Omental fat pad (tissue), 4 donors: ENCODE measurements around the gene ATP5F1D. TPM values are rescaled to one million over a fixed set of nuclear protein-coding genes. Genes with fewer than 3 reads are reported as not detected.

ENCODE experiments used
- ATAC-seq: fragments of 150-250 bp; one replicate; pipeline ENCODE4 v1.9.1; 2016; ENCODE audit warnings: mild to moderate bottlenecking, moderate library complexity; ENCODE audit not compliant: low FRiP score
- DNase-seq: peaks from one replicate; pipeline ENCODE4 v3.0.0-alpha.2; 2019; ENCODE audit warnings: low spot score
- CTCF ChIP-seq, 3 donors: fragments of 450-650 bp; IDR thresholded peaks; one replicate each; pipeline ENCODE4 v1.5.1; 2016 to 2017; ENCODE audit warnings: antibody characterized with exemption in 3 of 3, mild to moderate bottlenecking in 3 of 3, moderate library complexity in 2 of 3
- total RNA-seq, 4 donors: library from RNA; depleted of rRNA; stranded (reverse); fragments of >200 nt; gene quantifications; one replicate each; pipeline ENCODE4 v1.1.0, GENCODE V29; 2016

ATP5F1D gene
- total RNA-seq, 4 donors from 2014 or later: 46.4 to 76.0 (median 60.2) TPM

- no peak for DNase-seq
- no peak for TF ChIP-seq CTCF (IDR thresholded peaks at IDR 0.05)
- ATAC-seq: no peak
These were observed 5.7 kb upstream of the ATP5F1D start for GRCh38 chr19:1235625-1236538.

GRCh38 chr19:1236576-1236975 is 5.0 kb upstream of the ATP5F1D start:
- DNase-seq (no peak), ATAC-seq (no peak)
- TF ChIP-seq CTCF (IDR thresholded peaks at IDR 0.05): no peak

DNA sequence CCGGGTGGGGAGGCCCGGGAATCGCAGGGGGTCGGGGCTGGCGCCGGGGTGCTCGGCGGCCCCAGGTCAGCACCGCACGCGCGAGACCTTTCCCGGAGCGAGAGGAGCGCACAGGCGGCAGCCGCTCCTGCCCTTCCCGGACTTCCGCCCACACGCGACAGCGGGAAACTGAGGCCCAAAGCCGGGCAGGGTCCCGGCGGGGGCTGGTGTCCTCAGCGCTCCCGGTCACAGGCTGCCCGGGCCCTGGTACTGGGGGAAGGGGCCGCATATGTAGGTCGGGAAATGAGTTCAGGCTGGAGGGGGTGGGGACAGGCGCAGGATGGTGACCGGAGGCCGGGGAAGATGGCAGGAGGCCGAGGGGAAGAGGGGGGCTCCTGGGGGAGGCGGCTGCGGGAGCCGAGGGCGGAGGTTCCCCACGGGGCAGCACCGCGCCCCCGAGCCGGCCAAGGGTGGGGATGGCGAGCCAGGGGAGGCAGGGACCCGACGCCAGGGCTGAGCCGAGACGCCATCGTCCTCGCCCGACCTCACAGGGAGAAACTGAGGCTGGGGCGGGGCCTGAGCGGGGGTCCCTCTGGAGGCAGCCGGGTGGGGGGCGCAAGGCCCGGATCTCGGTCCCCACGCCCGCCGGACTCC is 4.4 kb upstream of the ATP5F1D start:
- no peak for TF ChIP-seq CTCF (IDR thresholded peaks at IDR 0.05)
- no peak for ATAC-seq
- no peak for DNase-seq

- no peak for TF ChIP-seq CTCF (IDR thresholded peaks at IDR 0.05)
- DNase-seq: no peak
- ATAC-seq: peak; percentile 25
These were observed 3.7 kb upstream of the ATP5F1D start, which contains the start of gene CBARP for GRCh38 chr19:1237754-1238368. Gene CBARP (minus strand): TSS chr19:1238005. CDS start chr19:1236100, 1,905 bp downstream.

- DNase-seq (no peak), ATAC-seq (no peak)
- TF ChIP-seq CTCF (IDR thresholded peaks at IDR 0.05): no peak
These were observed 2.9 kb upstream of the ATP5F1D start for GRCh38 chr19:1238369-1239303.

- no peak for TF ChIP-seq CTCF (IDR thresholded peaks at IDR 0.05)
- DNase-seq: no peak
- no peak for ATAC-seq
These were observed 2.1 kb upstream of the ATP5F1D start for GRCh38 chr19:1239420-1239795.
